Purkinje cell (primary cell): ENCODE measurements around the gene SEPTIN12. TPM values are rescaled to one million over a fixed set of nuclear protein-coding genes. Genes with fewer than 3 reads are reported as not detected.

Experiments
- polyA plus RNA-seq: library from polyadenylated mRNA; unstranded; fragments of >200 nt; fragmentation: Nextera tagmentation; gene quantifications from 2 replicates; pipeline ENCODE4 v1.2.1, GENCODE V29; 2014

Gene SEPTIN12, protein sequence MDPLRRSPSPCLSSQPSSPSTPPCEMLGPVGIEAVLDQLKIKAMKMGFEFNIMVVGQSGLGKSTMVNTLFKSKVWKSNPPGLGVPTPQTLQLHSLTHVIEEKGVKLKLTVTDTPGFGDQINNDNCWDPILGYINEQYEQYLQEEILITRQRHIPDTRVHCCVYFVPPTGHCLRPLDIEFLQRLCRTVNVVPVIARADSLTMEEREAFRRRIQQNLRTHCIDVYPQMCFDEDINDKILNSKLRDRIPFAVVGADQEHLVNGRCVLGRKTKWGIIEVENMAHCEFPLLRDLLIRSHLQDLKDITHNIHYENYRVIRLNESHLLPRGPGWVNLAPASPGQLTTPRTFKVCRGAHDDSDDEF
- polyA plus RNA-seq = not detected in 2 replicates

DNA sequence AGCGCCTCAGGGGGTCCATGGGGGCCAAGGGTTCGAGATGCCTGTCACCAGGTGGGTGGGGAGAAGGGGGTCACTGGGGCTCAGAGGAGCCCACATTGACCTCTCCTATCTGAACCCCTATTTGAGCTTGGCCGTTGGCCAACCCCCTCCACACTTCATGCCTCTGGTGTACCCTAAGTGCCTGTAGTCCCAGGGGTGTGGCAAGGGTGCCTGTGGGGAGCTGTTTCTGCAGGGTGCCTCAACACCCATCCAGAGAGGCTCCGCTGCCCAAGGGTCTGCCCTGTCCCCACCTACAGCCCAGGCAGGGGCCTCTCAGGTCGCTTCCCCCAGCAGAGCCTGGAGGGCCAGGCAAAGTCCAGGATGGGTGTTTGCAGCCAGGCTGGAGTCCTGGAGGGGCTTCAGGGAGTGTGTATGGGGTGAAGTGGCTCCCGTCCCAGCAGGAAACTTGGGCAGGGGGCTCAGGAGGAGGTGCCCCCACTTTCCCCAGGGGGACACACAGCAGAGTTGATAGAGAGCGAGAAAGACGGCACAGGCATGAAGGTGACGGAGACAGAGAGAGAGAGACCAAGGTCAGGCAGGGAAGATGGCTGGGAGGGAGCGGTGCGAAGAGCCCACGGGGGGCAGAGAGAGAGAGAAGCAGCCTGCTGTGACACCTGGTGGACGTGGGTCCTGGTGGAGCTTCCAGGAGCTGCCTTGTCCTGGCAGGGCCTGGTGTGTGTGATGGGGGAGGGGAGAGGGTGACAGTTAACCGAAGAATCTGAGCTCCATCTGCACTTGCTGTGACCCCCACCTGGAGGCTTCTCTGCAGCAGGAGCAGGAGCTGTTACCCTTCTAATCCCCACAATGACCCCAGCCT lies at the start of gene SEPTIN12:
Gene SEPTIN12, minus strand, starts transcription at position 719 of the 856 bp plus-strand sequence. Its CDS starts 700 bp downstream, at position 19.

DNA sequence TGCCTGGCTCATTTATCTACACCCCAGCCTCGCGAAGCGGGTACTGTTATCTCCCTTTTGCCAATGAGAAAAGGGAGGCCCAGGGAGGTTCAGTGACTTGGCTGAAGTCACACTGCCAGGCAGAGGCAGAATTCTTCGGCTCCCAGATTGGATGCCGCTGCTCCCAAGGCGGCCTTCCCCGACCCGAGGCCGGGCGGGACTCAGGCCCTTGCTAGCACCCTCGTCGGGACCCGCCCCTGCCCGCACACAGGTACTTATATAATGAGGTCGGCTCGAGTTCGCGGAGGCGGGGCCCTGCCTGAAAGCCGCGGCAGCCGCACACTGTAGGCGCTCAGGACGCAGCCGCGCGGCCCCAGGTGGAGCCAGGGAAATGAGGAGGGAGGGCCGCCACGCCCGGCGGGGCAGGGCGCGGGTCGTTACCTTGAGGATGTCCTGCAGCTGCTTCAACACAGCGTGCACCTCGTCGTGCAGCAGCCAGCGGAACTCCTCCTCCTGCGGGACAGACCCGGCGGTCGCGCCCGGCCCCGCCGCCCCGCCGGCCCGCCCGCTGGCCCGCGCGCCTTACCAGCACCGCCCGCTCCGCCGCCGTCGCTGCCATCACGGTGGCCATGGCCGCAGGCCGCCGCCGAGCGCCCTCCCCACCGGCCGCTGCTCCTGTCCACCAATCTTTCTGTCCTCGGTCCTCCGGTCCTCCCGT lies 14.0 kb upstream of the SEPTIN12 start, which contains the start of gene ROGDI:
Gene ROGDI, minus strand, starts transcription at position 672 of the 697 bp plus-strand sequence. Its CDS starts 62 bp downstream, at position 610.

DNA sequence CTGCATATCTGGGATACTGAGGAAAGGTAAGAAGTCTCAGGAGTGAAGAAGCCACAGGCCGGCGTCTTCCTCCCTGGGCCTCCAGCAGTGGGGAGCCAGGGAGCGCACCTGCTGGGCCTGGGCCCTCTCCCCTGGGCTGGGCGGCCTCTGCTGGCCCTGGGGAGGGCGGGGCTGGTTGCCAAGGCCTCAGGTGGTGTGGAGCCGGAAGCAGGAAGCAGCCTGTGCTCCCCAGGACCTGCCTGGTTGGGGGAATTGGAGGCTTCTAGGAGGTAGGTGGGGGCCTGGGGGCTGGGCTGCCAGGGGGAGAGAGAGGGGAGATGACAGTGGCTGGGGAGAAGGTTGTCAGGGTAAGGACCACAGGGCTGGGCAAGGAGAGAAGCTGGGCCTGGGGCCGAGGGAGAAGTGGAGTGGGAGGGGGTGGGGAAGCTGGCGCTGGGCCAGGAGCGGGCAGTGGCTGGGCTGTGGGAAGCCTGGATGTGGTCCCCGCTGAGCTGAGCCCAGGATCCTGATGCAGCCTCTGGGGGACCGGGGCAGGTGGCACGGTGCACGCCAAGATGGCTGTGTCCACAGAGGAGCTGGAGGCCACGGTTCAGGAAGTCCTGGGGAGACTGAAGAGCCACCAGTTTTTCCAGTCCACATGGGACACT lies 7.2 kb upstream of the SEPTIN12 start, which contains the start of gene SMIM22:
Gene SMIM22, plus strand, starts transcription at position 189 of the 647 bp plus-strand sequence. Its CDS starts 366 bp downstream, at position 555.

DNA sequence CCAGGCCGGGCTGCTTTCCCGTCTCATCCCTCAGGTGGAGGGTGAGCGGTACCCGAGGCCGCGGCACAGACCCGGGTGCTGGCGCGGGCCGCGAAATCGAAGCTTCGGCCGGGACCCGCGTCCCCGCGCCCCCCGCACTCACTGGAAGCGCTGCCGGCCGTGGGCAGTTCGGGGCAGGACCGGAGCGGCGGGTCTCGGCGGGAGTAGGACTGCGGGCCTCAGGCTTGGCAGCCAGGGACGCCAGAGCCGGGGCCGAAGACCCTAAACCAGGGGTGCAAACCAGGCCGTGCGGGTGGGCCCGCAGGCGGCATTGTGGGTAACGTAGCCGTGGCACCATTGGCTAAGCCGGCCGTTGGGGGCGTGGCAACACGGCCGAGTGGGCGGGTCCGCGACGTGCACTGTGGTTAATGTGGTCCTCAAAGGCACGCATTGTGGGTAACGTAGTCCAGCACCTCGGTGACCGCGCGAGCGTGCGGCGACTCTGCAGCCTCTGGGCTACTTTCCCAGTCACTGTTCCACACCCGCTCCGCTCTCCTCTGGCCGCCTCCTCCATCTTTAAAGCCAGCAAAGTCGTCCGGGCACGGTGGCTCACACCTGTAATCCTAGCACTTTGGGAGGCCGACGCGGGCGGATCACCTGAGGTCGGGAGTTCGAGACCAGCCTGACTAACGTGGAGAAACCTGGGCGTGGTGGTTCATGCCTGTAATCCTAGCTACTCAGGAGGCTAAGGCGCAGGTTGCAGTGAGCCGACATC lies 21.1 kb downstream of the SEPTIN12 start, which contains the start of gene ZNF500:
Gene ZNF500, minus strand, starts transcription at position 288 of the 754 bp plus-strand sequence. CDS start 1,184 bp downstream, outside the sequence.

DNA sequence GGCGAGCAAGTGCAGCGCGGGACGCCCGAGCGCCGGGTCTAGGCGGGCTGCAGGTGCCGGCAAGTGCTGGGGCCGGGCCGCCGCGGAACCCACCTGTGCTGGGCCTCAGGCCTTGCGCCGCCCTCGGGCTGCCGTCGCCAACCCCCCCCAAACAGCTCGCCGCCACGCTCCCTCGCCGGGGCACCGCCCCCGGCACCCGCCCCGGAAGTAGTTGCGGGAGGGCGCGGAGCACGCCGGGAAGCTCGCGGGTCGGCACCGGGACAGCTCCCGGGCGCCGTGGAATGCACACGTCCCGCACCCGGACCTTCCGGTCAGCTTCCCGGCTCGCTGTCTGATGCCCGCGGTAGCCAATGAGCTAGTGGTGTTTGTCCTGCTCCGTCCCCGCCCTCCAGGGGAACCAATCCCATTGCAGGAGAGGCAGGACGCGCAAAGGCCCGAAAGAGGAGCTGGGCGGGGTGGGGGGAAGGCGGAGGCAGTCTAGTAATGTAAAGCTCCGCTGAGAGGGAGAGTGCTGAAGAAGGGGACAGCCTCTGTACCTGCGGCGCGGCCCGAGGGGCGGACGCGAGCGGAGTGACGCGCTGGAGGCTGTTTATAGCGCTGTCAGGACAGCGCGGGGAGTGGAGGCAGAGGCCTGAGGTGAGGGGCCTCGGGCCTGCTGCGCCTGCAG lies 53.9 kb downstream of the SEPTIN12 start, which contains the start of the genes ANKS3 and DNAAF8:
Gene ANKS3, minus strand, starts transcription at position 209 of the 667 bp plus-strand sequence. CDS start 4,122 bp downstream, outside the sequence.
Gene DNAAF8, plus strand, starts transcription at position 475 of the 667 bp plus-strand sequence. CDS start 1,978 bp downstream, outside the sequence.

Other genes with a start within 250 kb of the SEPTIN12 start
- 32.6 and 51.1 TPM in 2 replicates for gene CDIP1, start 249.6 kb downstream of the SEPTIN12 start, polyA plus RNA-seq
- gene C16orf96, start 232.0 kb downstream of the SEPTIN12 start, polyA plus RNA-seq = not detected in 2 replicates
- 1.7 and 2.7 TPM in 2 replicates for gene UBALD1, start 173.5 kb downstream of the SEPTIN12 start, polyA plus RNA-seq
- 0.22 and 1.2 TPM in 2 replicates for gene MGRN1, start 163.5 kb downstream of the SEPTIN12 start, polyA plus RNA-seq
- 10.8 and 19.1 TPM in 2 replicates for gene NUDT16L1, start 94.8 kb downstream of the SEPTIN12 start, polyA plus RNA-seq
- gene ANKS3, start 54.1 kb downstream of the SEPTIN12 start, polyA plus RNA-seq = 0.14 and 5.5 TPM in 2 replicates
- gene DNAAF8, start 53.8 kb downstream of the SEPTIN12 start, polyA plus RNA-seq = 0.27 TPM in 1 of 2 replicates, not detected in the other
- gene ZNF500, start 21.2 kb downstream of the SEPTIN12 start, polyA plus RNA-seq = 0.11 and 1.2 TPM in 2 replicates
- gene SMIM22, start 7.0 kb upstream of the SEPTIN12 start, polyA plus RNA-seq = not detected in 2 replicates
- gene ROGDI, start 14.3 kb upstream of the SEPTIN12 start, polyA plus RNA-seq = 27.7 and 31.0 TPM in 2 replicates
- 20.4 and 37.1 TPM in 2 replicates for gene GLYR1, start 58.9 kb upstream of the SEPTIN12 start, polyA plus RNA-seq
- 0.97 and 3.4 TPM in 2 replicates for gene UBN1, start 59.1 kb upstream of the SEPTIN12 start, polyA plus RNA-seq
- gene PPL, start 148.8 kb upstream of the SEPTIN12 start, polyA plus RNA-seq = 0.13 and 1.9 TPM in 2 replicates
- 0.55 and 1.8 TPM in 2 replicates for gene SEC14L5, start 170.0 kb upstream of the SEPTIN12 start, polyA plus RNA-seq
- gene NAGPA, start 245.6 kb upstream of the SEPTIN12 start, polyA plus RNA-seq = 1.9 and 10.8 TPM in 2 replicates